HUES64 (cell line): ENCODE measurements around the gene IGF2R.
A peak's percentile ranks its signal among the peaks of the same experiment; 100 is the strongest.

Experiments
- H3K27ac ChIP-seq: 2 replicates; pipeline ENCODE4 v1.7.0; 2013; ENCODE audit warnings: low read depth, low read length, inconsistent platforms
- H3K27me3 ChIP-seq: 2 replicates; pipeline ENCODE4 v1.6.1; 2013; ENCODE audit warnings: mild to moderate bottlenecking, low read length; ENCODE audit not compliant: insufficient read depth
- H3K36me3 ChIP-seq: 2 replicates; pipeline ENCODE4 v1.6.1; 2013; ENCODE audit warnings: mild to moderate bottlenecking, low read length; ENCODE audit not compliant: insufficient read depth
- H3K4me1 ChIP-seq: 2 replicates; pipeline ENCODE4 v1.6.1; 2013; ENCODE audit warnings: mild to moderate bottlenecking, low read length, moderate library complexity; ENCODE audit not compliant: insufficient read depth
- H3K4me3 ChIP-seq: 2 replicates; pipeline ENCODE4 v1.5.1; 2013; ENCODE audit warnings: mild to moderate bottlenecking, low read length, moderate library complexity
- H3K9ac ChIP-seq: 2 replicates; pipeline ENCODE4 v1.6.1; 2013; ENCODE audit warnings: mild to moderate bottlenecking, low read depth, low read length
- H3K9me3 ChIP-seq: 2 replicates; pipeline ENCODE4 v1.6.1; 2013; ENCODE audit warnings: low read depth, low read length; ENCODE audit not compliant: insufficient read depth
- WGBS: fragments of 150-250, 120-280 bp; methylation state at CpG from one replicate; pipeline ENCODE4 v1.1.7; 2013; ENCODE audit warnings: missing lambda C conversion rate; 5-methylcytosine and 5-hydroxymethylcytosine counted together

The IGF2R gene

GRCh38 chr6:160014869-160015182 lies 45.9 kb downstream of the IGF2R start:
- Histone ChIP-seq H3K27ac (no peak overlapping the region), H3K36me3 (peaks cover 43% of the 10 kb centered on the region)

GRCh38 chr6:160015778-160016684 lies 47.1 kb downstream of the IGF2R start:
- H3K9ac ChIP-seq = no peak overlapping the region
- H3K27ac ChIP-seq = no peak overlapping the region
- 96% methylated on average over 10 of the region's 10 CpGs for WGBS
- no peak overlapping the region for H3K4me3 ChIP-seq
- no peaks in the 10 kb centered on the region for H3K9me3 ChIP-seq
- H3K27me3 ChIP-seq = no peaks in the 10 kb centered on the region
- H3K36me3 ChIP-seq = peaks cover 31% of the 10 kb centered on the region
- H3K4me1 ChIP-seq = no peaks in the 10 kb centered on the region

More at GRCh38 chr6:160014869-160015182, 45.9 kb downstream of the IGF2R start:
- Histone ChIP-seq H3K27me3 (no peaks in the 10 kb centered on the region), H3K4me3 (no peak overlapping the region), H3K9me3 (no peaks in the 10 kb centered on the region), H3K9ac (no peak overlapping the region), H3K4me1 (no peaks in the 10 kb centered on the region)
- WGBS = 82% methylated on average over 2 of the region's 2 CpGs

GRCh38 chr6:160022101-160022500 lies 53.2 kb downstream of the IGF2R start:
- Histone ChIP-seq H3K27me3 (no peaks in the 10 kb centered on the region), H3K9me3 (no peaks in the 10 kb centered on the region), H3K4me3 (no peak overlapping the region), H3K36me3 (peaks cover 35% of the 10 kb centered on the region), H3K9ac (no peak overlapping the region), H3K27ac (no peak overlapping the region), H3K4me1 (no peaks in the 10 kb centered on the region)
- 94% methylated on average over 1 of the region's 1 CpG for WGBS

- Histone ChIP-seq H3K36me3 (peaks cover 42% of the 10 kb centered on the region), H3K27me3 (no peaks in the 10 kb centered on the region), H3K9ac (no peak overlapping the region), H3K4me3 (no peak overlapping the region), H3K27ac (no peak overlapping the region), H3K4me1 (no peaks in the 10 kb centered on the region), H3K9me3 (no peaks in the 10 kb centered on the region)
- WGBS = 94% methylated on average over 3 of the region's 3 CpGs
Measured at GRCh38 chr6:160022793-160023192, 53.9 kb downstream of the IGF2R start.

GRCh38 chr6:160024152-160024551 lies 55.3 kb downstream of the IGF2R start:
- H3K9me3 ChIP-seq = no peaks in the 10 kb centered on the region
- H3K36me3 ChIP-seq = peaks cover 47% of the 10 kb centered on the region
- H3K4me3 ChIP-seq = no peak overlapping the region
- no peak overlapping the region for H3K27ac ChIP-seq
- H3K27me3 ChIP-seq = no peaks in the 10 kb centered on the region
- H3K9ac ChIP-seq = no peak overlapping the region
- H3K4me1 ChIP-seq = no peaks in the 10 kb centered on the region
- 93% methylated on average over 8 of the region's 8 CpGs for WGBS

GRCh38 chr6:160027076-160027475 lies 58.2 kb downstream of the IGF2R start:
- peaks cover 6% of the 10 kb centered on the region; the same call in 1 of the 2 replicates for H3K4me1 ChIP-seq
- WGBS = 98% methylated on average over 11 of the region's 11 CpGs
- H3K27ac ChIP-seq = no peak overlapping the region
- no peaks in the 10 kb centered on the region for H3K27me3 ChIP-seq
- no peak overlapping the region for H3K4me3 ChIP-seq
- no peak overlapping the region for H3K9ac ChIP-seq
- H3K9me3 ChIP-seq = no peaks in the 10 kb centered on the region
- H3K36me3 ChIP-seq = peaks cover 63% of the 10 kb centered on the region

GRCh38 chr6:160027931-160028330 lies 59.0 kb downstream of the IGF2R start:
- no peak overlapping the region for H3K27ac ChIP-seq
- WGBS = 94% methylated on average over 10 of the region's 10 CpGs

GRCh38 chr6:160028487-160029275 lies 59.8 kb downstream of the IGF2R start:
- H3K9me3 ChIP-seq = no peaks in the 10 kb centered on the region
- peaks cover 77% of the 10 kb centered on the region for H3K36me3 ChIP-seq
- peaks cover 6% of the 10 kb centered on the region; the same call in 1 of the 2 replicates for H3K4me1 ChIP-seq
- no peak overlapping the region for H3K4me3 ChIP-seq
- H3K27ac ChIP-seq = no peak overlapping the region
- 96% methylated on average over 6 of the region's 8 CpGs for WGBS
- no peaks in the 10 kb centered on the region for H3K27me3 ChIP-seq
- H3K9ac ChIP-seq = no peak overlapping the region

More at GRCh38 chr6:160027931-160028330, 59.0 kb downstream of the IGF2R start:
- Histone ChIP-seq H3K27me3 (no peaks in the 10 kb centered on the region), H3K4me3 (no peak overlapping the region), H3K4me1 (peaks cover 6% of the 10 kb centered on the region; the same call in 1 of the 2 replicates), H3K9ac (no peak overlapping the region), H3K36me3 (peaks cover 70% of the 10 kb centered on the region), H3K9me3 (no peaks in the 10 kb centered on the region)

- H3K27me3 ChIP-seq = no peaks in the 10 kb centered on the region
- H3K9ac ChIP-seq = no peak overlapping the region
- peaks cover 6% of the 10 kb centered on the region; the same call in 1 of the 2 replicates for H3K4me1 ChIP-seq
- no peak overlapping the region for H3K4me3 ChIP-seq
- H3K9me3 ChIP-seq = no peaks in the 10 kb centered on the region
- H3K36me3 ChIP-seq = peaks cover 77% of the 10 kb centered on the region
- peak overlapping the region; percentile 1 for H3K27ac ChIP-seq
- 91% methylated on average over 11 of the region's 11 CpGs for WGBS
Measured at GRCh38 chr6:160029525-160029924, 60.6 kb downstream of the IGF2R start.

- H3K9ac ChIP-seq = no peak overlapping the region; the same call in 1 of the 2 replicates
- peak overlapping the region; percentile 20 for H3K27ac ChIP-seq
- peaks cover 6% of the 10 kb centered on the region; the same call in 1 of the 2 replicates for H3K4me1 ChIP-seq
- no peak overlapping the region for H3K4me3 ChIP-seq
- 73% methylated on average over 5 of the region's 5 CpGs for WGBS
- H3K9me3 ChIP-seq = no peaks in the 10 kb centered on the region
- H3K36me3 ChIP-seq = peaks cover 77% of the 10 kb centered on the region
- H3K27me3 ChIP-seq = no peaks in the 10 kb centered on the region
Measured at GRCh38 chr6:160030103-160030502, 61.2 kb downstream of the IGF2R start.

GRCh38 chr6:160031442-160031841 lies 62.6 kb downstream of the IGF2R start:
- Histone ChIP-seq H3K36me3 (peaks cover 77% of the 10 kb centered on the region), H3K4me3 (no peak overlapping the region), H3K9me3 (no peaks in the 10 kb centered on the region), H3K27me3 (no peaks in the 10 kb centered on the region), H3K9ac (no peak overlapping the region), H3K4me1 (peaks cover 6% of the 10 kb centered on the region; the same call in 1 of the 2 replicates), H3K27ac (no peak overlapping the region)
- 94% methylated on average over 8 of the region's 8 CpGs for WGBS
